HepG2 (cell line): ENCODE data around the gene ACTR3. TPM values are rescaled to one million over a fixed set of nuclear protein-coding genes. Genes with fewer than 3 reads are reported as not detected.

Experiments
- ERF ChIP-seq: IDR thresholded peaks from 2 replicates; pipeline ENCODE4 v1.6.1; 2018; ENCODE audit warnings: missing biosample characterization, missing genetic modification reagents
- FOSL2 ChIP-seq: sonication (generic); formaldehyde crosslinking; IDR thresholded peaks from 2 replicates; pipeline ENCODE4 v1.4.0; 2020; ENCODE audit warnings: missing genetic modification reagents
- FOXC1 ChIP-seq: sonication (generic); formaldehyde crosslinking; IDR thresholded peaks from 2 replicates; pipeline ENCODE4 v1.8.0; 2022; ENCODE audit warnings: mild to moderate bottlenecking, missing genetic modification reagents, borderline replicate concordance
- FOXM1 ChIP-seq: sonication (generic); formaldehyde crosslinking; IDR thresholded peaks from 2 replicates; pipeline ENCODE4 v1.5.0; 2020; ENCODE audit warnings: missing genetic modification reagents
- GTF2F1 ChIP-seq: fragments of 150-350 bp; IDR thresholded peaks from 2 replicates; pipeline ENCODE4 v1.6.1; 2014; ENCODE audit warnings: low read length
- HMG20A ChIP-seq: IDR thresholded peaks from 2 replicates; pipeline ENCODE4 v1.6.1; 2016; ENCODE audit warnings: borderline replicate concordance
- HNRNPL ChIP-seq: fragments of 200-400 bp; formaldehyde crosslinking; IDR thresholded peaks from 2 replicates; pipeline ENCODE4 v1.6.1; 2017; ENCODE audit warnings: mild to moderate bottlenecking, low read depth, low read length
- HNRNPUL1 ChIP-seq: fragments of 200-400 bp; formaldehyde crosslinking; IDR thresholded peaks from 2 replicates; pipeline ENCODE4 v1.6.1; 2017; ENCODE audit warnings: low read depth, mild to moderate bottlenecking, low read length, moderate library complexity
- NFIB ChIP-seq: sonication (generic); formaldehyde crosslinking; IDR thresholded peaks from 2 replicates; pipeline ENCODE4 v1.9.0; 2021; ENCODE audit warnings: missing genetic modification reagents, mild to moderate bottlenecking, borderline replicate concordance
- PLRG1 ChIP-seq: fragments of 450-650 bp; conservative IDR thresholded peaks from 2 replicates; pipeline ENCODE4 v1.6.1; 2016
- TGIF2 ChIP-seq: IDR thresholded peaks from 2 replicates; pipeline ENCODE4 v1.6.1; 2016; ENCODE audit warnings: control low read depth, missing compliant biosample characterization
- ZNF234 ChIP-seq: sonication (generic); formaldehyde crosslinking; conservative IDR thresholded peaks from 2 replicates; pipeline ENCODE4 v1.5.1; 2020; ENCODE audit warnings: mild to moderate bottlenecking, missing genetic modification reagents
- ZNF33B ChIP-seq: sonication (generic); formaldehyde crosslinking; IDR thresholded peaks from 2 replicates; pipeline ENCODE4 v1.5.1; 2020; ENCODE audit warnings: mild to moderate bottlenecking, missing genetic modification reagents
- ZNF350 ChIP-seq: sonication (generic); formaldehyde crosslinking; IDR thresholded peaks from 2 replicates; pipeline ENCODE4 v1.4.0; 2020; ENCODE audit warnings: mild to moderate bottlenecking, low read depth, missing genetic modification reagents, borderline replicate concordance
- ZNF543 ChIP-seq: sonication (generic); formaldehyde crosslinking; IDR thresholded peaks from 2 replicates; pipeline ENCODE4 v1.4.0; 2020; ENCODE audit warnings: mild to moderate bottlenecking, missing genetic modification reagents
- ZNF556 ChIP-seq: sonication (generic); formaldehyde crosslinking; IDR thresholded peaks from 2 replicates; pipeline ENCODE4 v1.4.0; 2020; ENCODE audit warnings: mild to moderate bottlenecking, missing genetic modification reagents, borderline replicate concordance
- ZNF777 ChIP-seq: sonication (generic); formaldehyde crosslinking; IDR thresholded peaks from 2 replicates; pipeline ENCODE4 v1.4.0; 2020; ENCODE audit warnings: missing genetic modification reagents
- ZNF83 ChIP-seq: sonication (generic); formaldehyde crosslinking; IDR thresholded peaks from 2 replicates; pipeline ENCODE4 v1.4.0; 2020; ENCODE audit warnings: missing genetic modification reagents, mild to moderate bottlenecking, borderline replicate concordance
- polyA plus RNA-seq, 8 experiments: library from polyadenylated mRNA; depleted of rRNA in 3 of 8; stranded (reverse) in 7 of 8; unstranded in 1 of 8; fragments of >200 nt; fragmentation: Illumina TruSeq in 4 of 8; extraction: Trizol in 4 of 8; gene quantifications; 2 replicates each; pipeline versions ENCODE4 v1.2.1 to v1.2.3, GENCODE V29; 2011 to 2016; ENCODE audit warnings: low read depth in 4 of 8, missing spikeins in 1 of 8, mixed read lengths in 1 of 8; ENCODE audit not compliant: insufficient read depth in 1 of 8
- total RNA-seq, 5 experiments: library from RNA; depleted of rRNA; stranded (reverse); fragments of >200 nt; fragmentation: Illumina TruSeq; extraction: Trizol; gene quantifications; 2 replicates each; pipeline ENCODE4 v1.2.3, GENCODE V29; 2016; ENCODE audit warnings: low read depth in 1 of 5
- TF ChIP-seq, protein P1 (sequence below): sonication (generic); formaldehyde crosslinking; IDR thresholded peaks from 2 replicates; pipeline ENCODE4 v1.4.0; 2020; ENCODE audit warnings: mild to moderate bottlenecking, missing genetic modification reagents
- TF ChIP-seq, protein P2 (sequence below): sonication (generic); formaldehyde crosslinking; IDR thresholded peaks from 2 replicates; pipeline ENCODE4 v1.4.0; 2020; ENCODE audit warnings: mild to moderate bottlenecking, missing genetic modification reagents

The ACTR3 gene
- total and polyA plus RNA-seq, 2 of the 13 experiments (the other 11 are each of a cell fraction or from before 2014, with no cell fraction given), result 123 to 225 TPM

DNA sequence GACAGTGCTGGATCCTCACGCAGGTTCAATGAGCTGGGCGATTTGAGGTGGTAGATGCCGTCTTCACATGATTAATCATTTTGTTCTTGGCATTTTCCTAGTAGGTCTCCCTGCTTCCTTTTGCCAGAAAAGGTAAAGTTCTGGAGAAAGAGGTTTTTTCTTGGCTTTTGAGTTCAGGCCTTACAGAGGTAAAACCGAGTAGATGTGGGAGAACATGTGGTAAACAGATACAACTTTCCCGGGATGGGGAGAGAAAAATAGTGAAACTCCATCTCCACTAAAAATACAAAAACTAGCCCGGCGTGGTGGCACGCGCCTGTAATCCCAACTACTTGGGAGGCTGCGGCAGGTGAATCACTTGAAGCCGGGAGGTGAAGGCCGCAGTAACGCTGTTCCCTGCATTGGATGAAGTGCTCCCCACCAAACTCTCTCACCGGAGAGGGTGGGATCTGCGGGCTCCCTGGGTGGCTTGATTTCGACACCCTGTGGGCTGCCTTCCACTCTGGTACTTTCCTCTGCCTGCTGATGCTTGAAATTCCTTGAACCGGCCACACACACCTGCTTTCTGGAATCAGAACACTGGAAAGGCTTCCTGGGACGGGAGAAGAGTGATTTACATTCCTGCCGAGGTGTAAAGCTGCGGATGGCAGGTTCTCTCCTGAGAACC, 88.8 kb downstream of the ACTR3 start (continued):
- TF ChIP-seq ZNF350 (no peak), ZNF777 (CRISPR knock-in tag) (0 out of 2 replicates have a peak, but pooled peaks have one; percentile 57), FOSL2 (CRISPR knock-in tag) (peak; percentile 36), GTF2F1 (no peak), FOXM1 (CRISPR knock-in tag) (no peak), FOXC1 (0 out of 2 replicates have a peak, but pooled peaks have one; percentile 14), ERF (CRISPR knock-in tag) (no peak), ZNF543 (peak; percentile 44; the same call in 1 of the 2 replicates), HNRNPL (0 out of 2 replicates have a peak, but pooled peaks have one; percentile 32), ZNF556 (no peak; the same call in 1 of the 2 replicates), HNRNPUL1 (no peak), TGIF2 (CRISPR knock-in tag) (no peak), NFIB (CRISPR knock-in tag) (no peak), ZNF234 (no peak), PLRG1 (no peak), ZNF33B (CRISPR knock-in tag) (0 out of 2 replicates have a peak, but pooled peaks have one; percentile 23), HMG20A (CRISPR knock-in tag) (no peak), ZNF83 (CRISPR knock-in tag) (no peak)
- TF ChIP-seq, protein P1, sequence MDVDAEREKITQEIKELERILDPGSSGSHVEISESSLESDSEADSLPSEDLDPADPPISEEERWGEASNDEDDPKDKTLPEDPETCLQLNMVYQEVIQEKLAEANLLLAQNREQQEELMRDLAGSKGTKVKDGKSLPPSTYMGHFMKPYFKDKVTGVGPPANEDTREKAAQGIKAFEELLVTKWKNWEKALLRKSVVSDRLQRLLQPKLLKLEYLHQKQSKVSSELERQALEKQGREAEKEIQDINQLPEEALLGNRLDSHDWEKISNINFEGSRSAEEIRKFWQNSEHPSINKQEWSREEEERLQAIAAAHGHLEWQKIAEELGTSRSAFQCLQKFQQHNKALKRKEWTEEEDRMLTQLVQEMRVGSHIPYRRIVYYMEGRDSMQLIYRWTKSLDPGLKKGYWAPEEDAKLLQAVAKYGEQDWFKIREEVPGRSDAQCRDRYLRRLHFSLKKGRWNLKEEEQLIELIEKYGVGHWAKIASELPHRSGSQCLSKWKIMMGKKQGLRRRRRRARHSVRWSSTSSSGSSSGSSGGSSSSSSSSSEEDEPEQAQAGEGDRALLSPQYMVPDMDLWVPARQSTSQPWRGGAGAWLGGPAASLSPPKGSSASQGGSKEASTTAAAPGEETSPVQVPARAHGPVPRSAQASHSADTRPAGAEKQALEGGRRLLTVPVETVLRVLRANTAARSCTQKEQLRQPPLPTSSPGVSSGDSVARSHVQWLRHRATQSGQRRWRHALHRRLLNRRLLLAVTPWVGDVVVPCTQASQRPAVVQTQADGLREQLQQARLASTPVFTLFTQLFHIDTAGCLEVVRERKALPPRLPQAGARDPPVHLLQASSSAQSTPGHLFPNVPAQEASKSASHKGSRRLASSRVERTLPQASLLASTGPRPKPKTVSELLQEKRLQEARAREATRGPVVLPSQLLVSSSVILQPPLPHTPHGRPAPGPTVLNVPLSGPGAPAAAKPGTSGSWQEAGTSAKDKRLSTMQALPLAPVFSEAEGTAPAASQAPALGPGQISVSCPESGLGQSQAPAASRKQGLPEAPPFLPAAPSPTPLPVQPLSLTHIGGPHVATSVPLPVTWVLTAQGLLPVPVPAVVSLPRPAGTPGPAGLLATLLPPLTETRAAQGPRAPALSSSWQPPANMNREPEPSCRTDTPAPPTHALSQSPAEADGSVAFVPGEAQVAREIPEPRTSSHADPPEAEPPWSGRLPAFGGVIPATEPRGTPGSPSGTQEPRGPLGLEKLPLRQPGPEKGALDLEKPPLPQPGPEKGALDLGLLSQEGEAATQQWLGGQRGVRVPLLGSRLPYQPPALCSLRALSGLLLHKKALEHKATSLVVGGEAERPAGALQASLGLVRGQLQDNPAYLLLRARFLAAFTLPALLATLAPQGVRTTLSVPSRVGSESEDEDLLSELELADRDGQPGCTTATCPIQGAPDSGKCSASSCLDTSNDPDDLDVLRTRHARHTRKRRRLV, result no peak
- TF ChIP-seq, protein P2, sequence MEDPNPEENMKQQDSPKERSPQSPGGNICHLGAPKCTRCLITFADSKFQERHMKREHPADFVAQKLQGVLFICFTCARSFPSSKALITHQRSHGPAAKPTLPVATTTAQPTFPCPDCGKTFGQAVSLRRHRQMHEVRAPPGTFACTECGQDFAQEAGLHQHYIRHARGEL, result no peak
